Tibial nerve (tissue), 4 donors: Measurements from ENCODE around the gene PWWP2B.

Experiments
- CTCF ChIP-seq, 5 experiments: fragments of 200-600 bp in 3 of 5; fragments of 450-650 bp in 2 of 5; sonication (generic) in 3 of 5; IDR thresholded peaks; one replicate each; pipeline ENCODE4 v1.5.1; 2016 to 2019; ENCODE audit warnings: antibody characterized with exemption in 5 of 5, mild to moderate bottlenecking in 3 of 5, moderate library complexity in 2 of 5
- EP300 ChIP-seq, 2 donors: sonication (generic); formaldehyde crosslinking; IDR thresholded peaks; one replicate each; pipeline ENCODE4 v1.6.1; 2017; ENCODE audit warnings: antibody characterized with exemption in 2 of 2, mild to moderate bottlenecking in 1 of 2
- POLR2A ChIP-seq, 2 donors: fragments of 450-650 bp; IDR thresholded peaks; one replicate each; pipeline ENCODE4 v1.6.1; 2017; ENCODE audit warnings: antibody characterized with exemption in 2 of 2, mild to moderate bottlenecking in 2 of 2, moderate library complexity in 2 of 2

GRCh38 chr10:132442636-132443035, 45.6 kb downstream of the PWWP2B start:
- TF ChIP-seq CTCF (IDR thresholded peaks at IDR 0.05) (no peak), POLR2A (IDR thresholded peaks at IDR 0.05) (no peak), EP300 (IDR thresholded peaks at IDR 0.05) (no peak)
